Measurements from ENCODE around the gene MYOZ1.

DNA sequence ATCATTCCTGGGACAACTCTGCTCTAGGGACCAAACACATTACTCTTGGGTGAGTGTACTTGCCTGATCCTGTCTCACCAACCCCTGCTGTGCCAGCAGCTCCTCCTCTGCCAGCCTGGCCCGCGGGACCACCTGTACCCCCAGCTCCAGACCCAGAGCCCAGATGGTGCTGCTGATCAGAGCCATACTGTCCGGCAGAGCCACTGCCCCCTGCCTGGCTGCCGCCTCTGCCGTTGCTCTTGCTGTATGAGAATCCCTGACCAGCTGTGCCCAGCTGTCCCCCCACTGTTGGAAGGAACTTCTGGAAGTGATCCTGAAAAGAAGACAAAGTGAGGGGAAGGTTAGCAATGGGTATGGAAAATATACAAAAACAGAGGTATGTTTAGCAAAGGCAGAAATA is 6.9 kb downstream of the MYOZ1 start:
- TF ChIP-seq SIN3A (IDR thresholded peaks at IDR 0.05; ENCODE audit: low read depth) (no peak), POLR2A (IDR thresholded peaks at IDR 0.05; ENCODE audit: borderline replicate concordance, extremely low read depth, insufficient read depth, insufficient read length) (no peak), POLR2AphosphoS5 (IDR thresholded peaks at IDR 0.05; ENCODE audit: low read depth, low read length) (no peak), RAD21 (IDR thresholded peaks at IDR 0.05; ENCODE audit: low read depth) (no peak)
- TF ChIP-seq, protein P1, sequence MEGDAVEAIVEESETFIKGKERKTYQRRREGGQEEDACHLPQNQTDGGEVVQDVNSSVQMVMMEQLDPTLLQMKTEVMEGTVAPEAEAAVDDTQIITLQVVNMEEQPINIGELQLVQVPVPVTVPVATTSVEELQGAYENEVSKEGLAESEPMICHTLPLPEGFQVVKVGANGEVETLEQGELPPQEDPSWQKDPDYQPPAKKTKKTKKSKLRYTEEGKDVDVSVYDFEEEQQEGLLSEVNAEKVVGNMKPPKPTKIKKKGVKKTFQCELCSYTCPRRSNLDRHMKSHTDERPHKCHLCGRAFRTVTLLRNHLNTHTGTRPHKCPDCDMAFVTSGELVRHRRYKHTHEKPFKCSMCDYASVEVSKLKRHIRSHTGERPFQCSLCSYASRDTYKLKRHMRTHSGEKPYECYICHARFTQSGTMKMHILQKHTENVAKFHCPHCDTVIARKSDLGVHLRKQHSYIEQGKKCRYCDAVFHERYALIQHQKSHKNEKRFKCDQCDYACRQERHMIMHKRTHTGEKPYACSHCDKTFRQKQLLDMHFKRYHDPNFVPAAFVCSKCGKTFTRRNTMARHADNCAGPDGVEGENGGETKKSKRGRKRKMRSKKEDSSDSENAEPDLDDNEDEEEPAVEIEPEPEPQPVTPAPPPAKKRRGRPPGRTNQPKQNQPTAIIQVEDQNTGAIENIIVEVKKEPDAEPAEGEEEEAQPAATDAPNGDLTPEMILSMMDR (IDR thresholded peaks at IDR 0.05 in 2 of 3, conservative IDR thresholded peaks at IDR 0.05 in 1 of 3; ENCODE audit: borderline replicate concordance in 1 of 3, insufficient read depth in 1 of 3, low read depth in 2 of 3, low read length in 2 of 3): no peak
